Measurements from ENCODE around the gene KCNN3.
A peak's percentile ranks its signal among the peaks of the same experiment; 100 is the strongest.
"Not testable (repeated sequence)": the region's sequence is repeated elsewhere in the genome, so short reads cannot be mapped to it uniquely, and the experiment has no call there.

Gene KCNN3

GRCh38 chr1:154683820-154684219, 186.3 kb downstream of the KCNN3 start:
- peak; percentile 98 for TF ChIP-seq ZIC2 (tag by site-specific recombination; IDR thresholded peaks at IDR 0.05)
- no peak for TF ChIP-seq ZNF221 (tag by site-specific recombination; IDR thresholded peaks at IDR 0.05; ENCODE audit: borderline replicate concordance)
- TF ChIP-seq FEZF1 (tag by site-specific recombination; IDR thresholded peaks at IDR 0.05), result peak; percentile 26; the same call in 1 of the 2 replicates
- peak; percentile 77 for TF ChIP-seq ZFP3 (tag by site-specific recombination; IDR thresholded peaks at IDR 0.05; ENCODE audit: low read depth)
- TF ChIP-seq ZNF132 (tag by site-specific recombination; IDR thresholded peaks at IDR 0.05; ENCODE audit: borderline replicate concordance), result no peak
- no peak for TF ChIP-seq HOXC10 (CRISPR knock-in tag; IDR thresholded peaks at IDR 0.05)
- no peak for TF ChIP-seq OSR2 (tag by site-specific recombination; IDR thresholded peaks at IDR 0.05)
- TF ChIP-seq ZBTB8A (tag by site-specific recombination; IDR thresholded peaks at IDR 0.05), result peak; percentile 9; the same call in 1 of the 2 replicates
- CTCF ChIA-PET, result interaction anchor here (0.6 to 1.1 kb wide), 2 partner anchors 14 to 854 kb away, joined by 4 read pairs; no protein-coding TSS in a partner anchor
- H3K27ac ChIP-seq (ENCODE audit: extremely low read depth, low read depth, low read length), result no peak overlapping the region
- no peaks in the 10 kb centered on the region for H3K9me3 ChIP-seq (ENCODE audit: control insufficient read depth, insufficient read depth, low read depth, low read length)
- no peak overlapping the region for H3K4me3 ChIP-seq (ENCODE audit: low read depth, low read length)
- POLR2A ChIA-PET, result no interaction called here
- no peaks in the 10 kb centered on the region for H3K36me3 ChIP-seq (ENCODE audit: control insufficient read depth in 2 of 2, insufficient read depth in 1 of 2, low read length in 2 of 2)
- H3K4me1 ChIP-seq (ENCODE audit: control insufficient read depth, insufficient read depth, low read length), result 0 out of 2 replicates have a peak, but pooled peaks cover 3% of the 10 kb centered on the region

GRCh38 chr1:154682254-154682653, 187.8 kb downstream of the KCNN3 start:
- CTCF ChIA-PET, result interaction anchor here (0.9 kb wide), 1 partner anchor 12 kb away, joined by 4 read pairs; no protein-coding TSS in a partner anchor
- TF ChIP-seq OVOL3 (tag by site-specific recombination; IDR thresholded peaks at IDR 0.05) (no peak), KLF16 (tag by site-specific recombination; IDR thresholded peaks at IDR 0.05) (no peak), ZSCAN18 (tag by site-specific recombination; IDR thresholded peaks at IDR 0.05) (no peak), ZNF660 (tag by site-specific recombination; IDR thresholded peaks at IDR 0.05) (no peak), ZNF274 (IDR thresholded peaks at IDR 0.05; ENCODE audit: low read length) (no peak), ZNF274 (tag by site-specific recombination; IDR thresholded peaks at IDR 0.05; ENCODE audit: borderline replicate concordance) (no peak), FEZF1 (tag by site-specific recombination; IDR thresholded peaks at IDR 0.05) (no peak), EGR2 (tag by site-specific recombination; IDR thresholded peaks at IDR 0.05; ENCODE audit: low read depth) (no peak)
- Histone ChIP-seq H3K4me1 (ENCODE audit: control insufficient read depth, insufficient read depth, low read length) (0 out of 2 replicates have a peak, but pooled peaks cover 3% of the 10 kb centered on the region), H3K4me3 (ENCODE audit: low read depth, low read length) (no peak overlapping the region), H3K27ac (ENCODE audit: extremely low read depth, low read depth, low read length) (no peak overlapping the region), H3K36me3 (ENCODE audit: control insufficient read depth in 2 of 2, insufficient read depth in 1 of 2, low read length in 2 of 2) (no peaks in the 10 kb centered on the region), H3K9me3 (ENCODE audit: control insufficient read depth, insufficient read depth, low read depth, low read length) (no peaks in the 10 kb centered on the region)
- POLR2A ChIA-PET, result no interaction called here

- POLR2A ChIA-PET; H3K4me3 ChIP-seq (ENCODE audit: low read depth, low read length): not testable (repeated sequence)
Measured at GRCh38 chr1:154677844-154678243, 192.2 kb downstream of the KCNN3 start.

GRCh38 chr1:154676847-154677246, 193.2 kb downstream of the KCNN3 start:
- H3K4me1 ChIP-seq (ENCODE audit: control insufficient read depth, insufficient read depth, low read length); H3K36me3 ChIP-seq (ENCODE audit: control insufficient read depth in 2 of 2, insufficient read depth in 1 of 2, low read length in 2 of 2); H3K4me3 ChIP-seq (ENCODE audit: low read depth, low read length); H3K27ac ChIP-seq (ENCODE audit: extremely low read depth, low read depth, low read length); CTCF ChIA-PET; H3K9me3 ChIP-seq (ENCODE audit: control insufficient read depth, insufficient read depth, low read depth, low read length); POLR2A ChIA-PET: not testable (repeated sequence)
- TF ChIP-seq ZNF366 (tag by site-specific recombination; conservative IDR thresholded peaks at IDR 0.05) (0 out of 2 replicates have a peak, but pooled peaks have one; percentile 22), PRDM1 (tag by site-specific recombination; IDR thresholded peaks at IDR 0.05) (peak; percentile 95)

More at GRCh38 chr1:154677844-154678243, 192.2 kb downstream of the KCNN3 start:
- H3K4me1 ChIP-seq (ENCODE audit: control insufficient read depth, insufficient read depth, low read length); H3K36me3 ChIP-seq (ENCODE audit: control insufficient read depth in 2 of 2, insufficient read depth in 1 of 2, low read length in 2 of 2); H3K27ac ChIP-seq (ENCODE audit: extremely low read depth, low read depth, low read length); H3K9me3 ChIP-seq (ENCODE audit: control insufficient read depth, insufficient read depth, low read depth, low read length); CTCF ChIA-PET: not testable (repeated sequence)

GRCh38 chr1:154674456-154674855, 195.6 kb downstream of the KCNN3 start:
- H3K9me3 ChIP-seq (ENCODE audit: control insufficient read depth, insufficient read depth, low read depth, low read length); H3K4me3 ChIP-seq (ENCODE audit: low read depth, low read length); CTCF ChIA-PET; H3K4me1 ChIP-seq (ENCODE audit: control insufficient read depth, insufficient read depth, low read length); POLR2A ChIA-PET; H3K36me3 ChIP-seq (ENCODE audit: control insufficient read depth in 2 of 2, insufficient read depth in 1 of 2, low read length in 2 of 2); H3K27ac ChIP-seq (ENCODE audit: extremely low read depth, low read depth, low read length): not testable (repeated sequence)

- CTCF ChIA-PET, result interaction anchor here (0.5 to 1.5 kb wide), 4 partner anchors 37 to 372 kb away, joined by 3 to 7 read pairs (median 4); no protein-coding TSS in a partner anchor
- H3K27ac ChIP-seq (ENCODE audit: extremely low read depth, low read depth, low read length); H3K4me3 ChIP-seq (ENCODE audit: low read depth, low read length); H3K4me1 ChIP-seq (ENCODE audit: control insufficient read depth, insufficient read depth, low read length); POLR2A ChIA-PET; H3K36me3 ChIP-seq (ENCODE audit: control insufficient read depth in 2 of 2, insufficient read depth in 1 of 2, low read length in 2 of 2); H3K9me3 ChIP-seq (ENCODE audit: control insufficient read depth, insufficient read depth, low read depth, low read length): not testable (repeated sequence)
Measured at GRCh38 chr1:154672245-154672644, 197.8 kb downstream of the KCNN3 start.

GRCh38 chr1:154671412-154671811, 198.7 kb downstream of the KCNN3 start:
- H3K9me3 ChIP-seq (ENCODE audit: control insufficient read depth, insufficient read depth, low read depth, low read length); H3K4me1 ChIP-seq (ENCODE audit: control insufficient read depth, insufficient read depth, low read length); POLR2A ChIA-PET; H3K36me3 ChIP-seq (ENCODE audit: control insufficient read depth in 2 of 2, insufficient read depth in 1 of 2, low read length in 2 of 2); H3K27ac ChIP-seq (ENCODE audit: extremely low read depth, low read depth, low read length); H3K4me3 ChIP-seq (ENCODE audit: low read depth, low read length): not testable (repeated sequence)
- CTCF ChIA-PET, result interaction anchor here (0.6 to 1.5 kb wide), 4 partner anchors 36 to 497 kb away, joined by 3 to 7 read pairs (median 4); no protein-coding TSS in a partner anchor
